KG1 (cell line): ENCODE measurements around the gene CLIC5.

ENCODE experiments used
- DNase-seq: peaks from one replicate; lab custom pipeline; 2025; lab: John Stamatoyannopoulos, UW

CLIC5 gene

DNA sequence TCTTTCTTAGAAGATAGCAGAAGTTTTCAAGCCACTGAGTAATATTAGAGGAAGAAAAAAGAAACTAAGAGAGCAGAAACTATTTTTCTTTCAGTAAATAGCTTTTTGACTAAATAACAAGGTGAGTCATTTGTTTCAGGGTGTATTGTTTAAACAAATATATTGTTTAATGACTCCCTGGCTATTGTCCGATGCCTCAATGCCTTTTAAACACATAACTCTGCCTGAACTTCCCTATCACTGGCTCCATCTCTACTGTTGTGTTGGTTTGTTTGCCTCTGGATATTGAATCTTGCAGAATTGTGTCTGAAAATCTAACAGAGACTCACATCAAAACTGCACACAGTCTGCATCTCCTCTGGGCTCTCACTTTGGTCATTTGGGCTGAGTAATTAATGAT lies 19.6 kb upstream of the CLIC5 start:
- DNase-seq, result no peak

DNA sequence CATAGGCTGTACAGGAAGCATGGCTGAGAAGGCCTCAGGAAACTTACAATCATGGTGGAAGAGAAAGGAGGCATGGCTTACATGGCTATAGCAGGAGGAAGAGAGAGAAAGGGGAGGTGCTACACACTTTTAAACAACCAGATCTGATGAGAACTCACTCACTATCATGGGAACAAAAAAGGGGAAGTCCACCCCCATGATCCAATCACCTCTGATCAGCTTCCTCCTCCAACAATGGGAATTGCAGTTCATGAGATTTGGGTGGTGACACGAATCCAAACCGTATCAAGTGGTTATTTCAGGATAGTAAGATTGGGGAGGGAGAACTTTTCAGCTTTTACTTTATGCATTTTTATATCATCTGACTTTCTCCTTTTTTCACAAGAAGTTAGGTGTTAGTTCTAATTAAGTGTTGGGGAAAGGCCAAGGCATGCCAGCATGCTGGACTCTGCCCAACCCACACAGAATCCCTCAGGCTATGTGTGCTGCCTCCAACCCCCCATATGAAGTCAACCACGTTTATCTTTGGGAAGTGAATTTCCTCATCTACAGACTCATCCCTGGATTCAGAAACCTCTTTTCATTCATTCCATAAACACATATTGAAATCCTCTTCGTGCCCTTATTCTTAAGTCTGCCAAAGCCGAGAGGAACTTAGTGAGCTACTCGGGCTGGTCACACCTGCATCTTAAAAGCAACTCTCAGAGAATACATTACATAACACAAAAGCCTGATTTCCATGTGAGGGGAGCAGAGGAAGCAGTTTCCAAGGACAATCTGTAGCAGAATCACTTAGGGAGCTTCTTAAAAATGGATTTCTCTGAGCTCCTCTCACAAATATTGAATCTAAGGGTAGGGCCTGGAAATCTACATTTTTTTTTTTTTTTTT lies 16.7 kb upstream of the CLIC5 start:
- no peak for DNase-seq

DNA sequence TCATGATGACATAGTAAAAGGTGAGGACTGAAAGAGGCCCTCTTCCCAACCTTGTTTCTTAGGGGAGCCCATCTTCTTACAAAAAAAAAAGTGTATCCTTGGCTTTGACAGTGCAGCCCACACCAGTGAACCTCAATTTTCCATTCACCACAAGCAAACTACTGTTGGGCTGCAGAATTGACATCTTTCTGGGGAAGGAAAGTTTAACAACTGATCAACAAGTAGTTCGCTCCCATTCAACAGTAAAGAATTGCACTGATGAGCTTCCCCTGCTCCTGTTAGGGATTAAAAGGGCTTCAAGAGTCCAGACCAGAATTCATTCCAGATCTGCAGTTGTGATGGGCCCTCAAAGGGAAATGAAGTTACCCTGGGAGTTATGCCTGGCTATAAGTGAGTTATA lies 13.9 kb upstream of the CLIC5 start:
- DNase-seq, result no peak

DNA sequence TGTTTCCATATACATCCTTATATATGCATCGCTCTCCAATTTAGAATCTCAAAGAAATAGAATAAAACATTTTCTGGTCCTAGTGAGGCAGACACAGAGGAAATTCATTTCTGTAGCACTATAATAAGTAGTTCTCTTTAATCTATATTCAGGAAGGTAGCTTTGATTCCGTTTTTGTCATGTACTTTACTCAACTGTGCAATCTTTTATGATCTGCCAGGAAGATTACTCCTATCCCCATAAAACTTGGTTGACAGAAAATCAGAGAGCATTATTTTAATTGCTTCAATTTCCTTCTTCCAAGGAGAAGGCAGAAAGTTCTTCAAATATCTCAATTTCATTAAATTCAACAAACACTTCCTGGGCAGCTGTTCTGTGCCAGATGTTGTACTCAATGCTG lies 10.6 kb upstream of the CLIC5 start:
- DNase-seq, result no peak

DNA sequence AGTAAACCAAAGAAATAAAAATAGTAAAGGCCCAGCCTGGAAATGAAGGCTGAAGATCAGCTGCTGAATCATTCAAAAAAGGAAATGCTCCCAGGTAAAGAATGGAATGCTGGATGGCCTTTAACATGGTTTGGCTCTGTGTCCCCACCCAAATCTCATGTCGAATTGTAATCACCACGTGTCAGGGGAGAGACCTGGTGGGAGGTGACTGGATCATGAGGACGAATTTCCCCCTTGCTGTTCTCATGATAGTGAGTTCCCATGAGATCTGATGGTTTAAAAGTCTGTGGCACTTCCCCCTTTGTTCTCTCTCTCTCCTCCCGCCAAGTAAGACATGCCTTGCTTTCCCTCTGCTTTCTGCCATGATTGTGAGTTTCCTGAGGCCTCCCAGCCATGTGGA lies 9.9 kb upstream of the CLIC5 start:
- no peak for DNase-seq

DNA sequence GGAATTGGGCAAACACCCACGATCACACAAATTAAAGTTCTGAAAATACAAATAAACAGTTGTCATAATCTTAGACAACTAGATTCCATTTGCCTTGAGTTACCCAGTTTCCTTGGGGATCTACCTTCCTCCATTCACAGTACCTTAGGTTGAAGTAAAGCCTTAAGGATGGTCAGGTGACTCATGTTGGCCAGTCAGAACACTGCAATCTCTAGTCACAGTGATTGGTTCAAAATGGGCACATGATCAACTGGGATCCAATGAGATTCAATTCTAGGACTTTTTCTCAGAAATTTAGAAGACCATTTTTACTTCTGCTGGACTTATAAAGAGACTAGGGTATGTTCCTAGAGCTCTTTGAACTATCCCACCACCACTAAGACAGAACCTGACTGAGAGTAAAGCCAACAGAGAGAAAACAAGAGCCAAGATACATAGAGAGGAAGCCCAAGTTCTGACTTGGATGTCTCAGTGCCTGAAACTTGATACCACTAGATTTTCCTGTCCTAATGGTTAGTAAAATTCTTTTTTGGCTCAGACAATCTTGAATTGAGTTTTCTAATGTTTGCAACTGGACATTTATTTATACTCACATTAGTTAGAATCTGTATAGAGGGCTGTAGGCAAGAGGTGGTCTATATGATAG lies 8.6 kb upstream of the CLIC5 start:
- no peak for DNase-seq

DNA sequence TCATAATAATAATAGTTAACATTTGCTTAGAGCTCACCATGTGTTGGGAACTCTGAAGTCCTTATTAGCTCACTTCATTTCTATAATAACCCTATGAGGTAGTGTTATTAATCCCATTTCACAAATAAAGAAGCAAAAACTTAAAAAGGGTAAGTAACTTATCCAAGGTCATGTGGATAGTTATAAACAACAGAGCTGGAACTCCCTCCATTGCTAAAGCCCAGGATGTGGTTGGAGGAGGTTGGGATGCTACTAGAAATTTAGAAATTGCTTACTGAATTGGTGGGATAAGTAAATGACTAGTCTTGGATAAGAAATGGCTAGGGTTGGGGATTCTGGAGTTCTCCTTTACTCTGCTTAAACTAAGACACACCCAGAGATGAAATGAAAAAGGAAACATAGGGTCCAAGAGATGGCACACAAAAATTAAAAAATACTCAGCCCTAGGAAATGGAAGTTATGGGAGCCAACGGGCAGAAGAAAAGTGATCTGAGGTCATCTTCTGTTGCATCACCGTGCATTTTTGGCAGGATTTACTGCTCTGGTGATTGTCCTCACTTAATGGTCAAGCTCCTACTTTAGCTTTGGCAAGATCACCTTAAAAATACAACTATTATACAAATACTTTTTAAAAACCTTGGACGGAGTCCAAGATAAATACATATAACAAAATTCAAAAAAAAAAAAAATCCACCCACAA lies 7.7 kb upstream of the CLIC5 start:
- DNase-seq, result no peak

DNA sequence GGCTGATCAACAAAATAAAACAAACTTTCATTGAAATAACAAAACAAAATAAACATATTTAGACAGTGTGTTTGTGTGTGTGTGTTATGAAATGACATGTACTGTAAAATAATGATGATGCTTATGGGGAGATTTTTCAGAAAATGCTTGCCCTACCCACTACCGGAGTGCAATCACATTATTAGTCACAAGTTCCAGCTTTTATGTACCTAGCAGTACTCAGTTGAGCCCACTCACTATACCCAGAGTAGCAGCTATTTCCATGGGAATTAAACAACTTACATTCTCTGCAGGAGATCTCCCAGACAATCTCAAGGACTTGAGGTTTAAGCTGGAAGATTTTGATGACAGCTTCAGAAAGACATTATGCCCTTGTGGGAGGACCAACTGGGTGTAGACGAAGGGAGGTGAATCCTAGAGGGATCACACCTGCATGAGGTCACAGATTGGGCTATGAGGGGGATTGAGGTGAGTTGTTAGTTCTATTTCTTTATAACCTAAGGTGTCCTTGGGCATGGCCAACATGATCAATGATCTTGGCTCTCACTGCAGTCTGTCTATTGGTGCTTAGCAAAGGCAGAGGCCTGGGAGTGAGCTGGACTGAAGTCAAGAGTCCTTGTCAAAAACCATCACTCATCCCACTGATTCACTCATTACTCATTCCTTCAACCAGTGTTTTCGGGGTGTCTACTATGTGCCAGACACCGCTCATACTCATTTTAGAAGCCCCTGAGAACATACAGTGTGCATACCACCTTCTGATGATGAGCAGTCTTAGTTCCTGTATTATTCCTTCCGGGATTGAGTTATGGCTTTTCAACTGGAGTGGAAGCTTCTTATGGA lies 6.7 kb upstream of the CLIC5 start:
- DNase-seq, result no peak

DNA sequence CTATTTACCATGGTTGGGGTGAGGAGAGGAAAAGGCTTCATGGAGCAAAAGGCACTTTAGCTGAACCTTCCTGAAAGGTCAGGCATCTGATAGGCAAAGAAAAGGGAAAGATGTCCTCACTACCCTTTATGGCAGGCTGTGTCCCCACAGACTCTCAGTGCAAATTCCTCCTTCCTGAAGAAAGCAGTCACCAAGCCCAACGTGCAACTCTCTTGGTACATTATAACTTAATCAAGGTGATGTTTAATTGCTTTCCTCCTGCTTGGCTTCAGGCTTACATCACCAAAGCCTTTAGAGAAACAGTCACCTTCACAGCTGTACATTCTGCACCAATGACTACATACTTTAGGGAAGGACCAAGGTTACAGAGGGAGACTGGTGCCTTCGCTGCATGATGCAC lies 2.1 kb upstream of the CLIC5 start:
- DNase-seq, result no peak

DNA sequence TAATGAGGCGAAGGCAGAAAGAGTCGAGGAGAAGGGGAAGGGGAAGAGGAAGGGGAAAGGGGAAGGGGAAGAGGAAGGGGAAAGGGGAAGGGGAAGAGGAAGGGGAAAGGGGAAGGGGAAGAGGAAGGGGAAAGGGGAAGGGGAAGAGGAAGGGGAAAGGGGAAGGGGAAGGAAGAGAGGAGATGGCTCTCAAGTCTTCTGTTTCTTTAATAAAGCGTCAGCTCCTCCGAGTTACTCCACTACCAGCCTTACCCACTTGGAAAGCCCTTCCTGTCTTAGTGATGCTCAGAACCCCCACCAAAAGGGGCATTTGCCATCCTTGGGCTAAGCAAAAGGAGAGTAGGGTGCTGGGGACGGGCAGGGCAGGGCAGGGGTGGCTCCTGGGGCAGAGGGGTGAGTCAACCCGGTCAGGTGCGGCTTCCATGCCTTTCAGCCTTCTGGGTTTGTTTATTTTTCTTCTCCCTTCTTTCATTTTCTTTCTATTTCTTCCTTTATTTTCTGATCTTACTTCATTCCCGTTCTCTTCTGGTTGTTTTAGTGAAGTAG lies 476 bp upstream of the CLIC5 start:
- DNase-seq, result no peak

DNA sequence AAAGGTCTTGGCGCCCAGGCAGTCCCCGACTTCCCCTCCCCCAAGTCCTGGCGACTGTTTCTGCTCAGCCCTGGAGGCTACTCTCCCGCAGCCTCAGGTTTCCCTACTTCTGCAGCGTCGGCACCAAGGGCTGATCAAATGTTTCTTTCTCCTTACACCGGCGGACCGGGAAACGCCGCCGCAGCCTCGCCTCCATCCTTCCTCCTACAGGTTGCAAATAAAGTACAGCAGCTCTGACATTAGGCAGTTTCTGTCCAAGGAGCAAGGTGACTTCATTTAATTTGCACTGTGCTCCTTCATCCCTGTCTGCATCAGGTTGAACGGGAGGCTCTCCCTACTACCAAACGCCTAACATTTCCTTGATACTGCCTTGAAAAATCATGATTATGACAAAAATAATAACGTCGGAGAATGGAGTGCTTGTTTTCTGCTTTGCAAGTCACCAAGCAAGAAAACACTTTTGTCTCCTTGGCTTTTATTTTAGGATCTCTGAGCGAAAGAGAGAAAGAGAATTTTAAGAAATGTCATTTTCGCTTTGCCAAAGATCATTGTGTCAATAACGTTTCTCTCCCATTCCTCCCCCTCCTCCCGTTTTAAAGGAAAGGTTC lies 1.0 kb downstream of the CLIC5 start:
- no peak for DNase-seq

DNA sequence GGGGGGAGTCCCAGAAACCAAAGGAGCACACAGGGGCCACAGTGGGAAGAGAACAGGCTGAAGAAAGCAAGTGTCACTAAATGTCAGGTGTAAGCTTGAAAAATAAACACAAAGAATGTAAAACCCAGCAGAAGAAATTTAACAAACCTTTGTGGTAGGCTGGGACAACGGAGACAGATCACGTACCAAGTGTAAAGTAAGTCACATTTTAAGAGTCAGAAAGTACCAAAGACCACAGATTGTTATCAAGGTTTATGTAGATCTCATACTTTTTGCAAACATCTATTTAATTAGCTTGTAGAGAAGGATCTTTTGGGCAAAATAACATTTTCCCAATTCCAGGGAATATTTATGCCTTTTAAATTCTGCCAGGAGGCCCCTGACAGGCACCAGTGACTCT lies 1.6 kb downstream of the CLIC5 start:
- DNase-seq, result no peak

DNA sequence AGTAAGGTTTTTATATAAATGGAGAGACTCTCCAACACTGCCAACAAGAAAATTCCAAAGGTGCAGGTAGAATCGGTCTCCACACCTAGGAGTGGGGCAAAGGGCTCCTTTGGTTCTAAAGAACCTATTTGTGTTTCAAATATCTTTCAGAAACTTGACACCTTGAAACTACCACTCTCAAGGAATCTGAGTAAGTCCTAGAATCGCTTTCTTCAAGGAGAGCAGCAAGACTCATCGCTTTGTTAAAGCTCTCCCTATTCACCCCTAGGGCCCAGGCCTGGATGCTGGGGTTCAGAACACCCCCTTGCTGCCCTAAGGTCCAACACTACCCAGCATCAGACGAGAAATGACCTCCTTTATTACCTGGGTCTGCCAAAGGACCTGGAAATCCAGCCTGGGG lies 2.0 kb downstream of the CLIC5 start:
- no peak for DNase-seq

DNA sequence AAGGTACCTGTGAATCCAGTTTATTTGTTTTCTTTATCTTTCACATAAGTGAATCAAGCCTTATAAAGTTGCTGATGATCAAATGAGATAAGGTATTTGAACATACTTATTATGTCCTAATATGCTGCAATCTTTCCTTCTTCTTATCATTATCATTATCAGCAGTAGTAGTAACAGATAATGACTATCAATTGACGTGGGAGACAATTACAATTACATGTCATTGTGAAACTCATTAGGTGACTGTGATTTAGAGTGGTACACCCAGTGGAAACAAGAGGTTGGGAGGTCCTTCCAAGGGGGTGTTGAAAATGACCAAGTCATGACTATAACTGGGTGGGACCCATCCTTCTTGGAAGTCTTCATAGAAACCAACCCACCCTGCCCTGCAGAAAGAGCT lies 2.8 kb downstream of the CLIC5 start:
- DNase-seq, result no peak

DNA sequence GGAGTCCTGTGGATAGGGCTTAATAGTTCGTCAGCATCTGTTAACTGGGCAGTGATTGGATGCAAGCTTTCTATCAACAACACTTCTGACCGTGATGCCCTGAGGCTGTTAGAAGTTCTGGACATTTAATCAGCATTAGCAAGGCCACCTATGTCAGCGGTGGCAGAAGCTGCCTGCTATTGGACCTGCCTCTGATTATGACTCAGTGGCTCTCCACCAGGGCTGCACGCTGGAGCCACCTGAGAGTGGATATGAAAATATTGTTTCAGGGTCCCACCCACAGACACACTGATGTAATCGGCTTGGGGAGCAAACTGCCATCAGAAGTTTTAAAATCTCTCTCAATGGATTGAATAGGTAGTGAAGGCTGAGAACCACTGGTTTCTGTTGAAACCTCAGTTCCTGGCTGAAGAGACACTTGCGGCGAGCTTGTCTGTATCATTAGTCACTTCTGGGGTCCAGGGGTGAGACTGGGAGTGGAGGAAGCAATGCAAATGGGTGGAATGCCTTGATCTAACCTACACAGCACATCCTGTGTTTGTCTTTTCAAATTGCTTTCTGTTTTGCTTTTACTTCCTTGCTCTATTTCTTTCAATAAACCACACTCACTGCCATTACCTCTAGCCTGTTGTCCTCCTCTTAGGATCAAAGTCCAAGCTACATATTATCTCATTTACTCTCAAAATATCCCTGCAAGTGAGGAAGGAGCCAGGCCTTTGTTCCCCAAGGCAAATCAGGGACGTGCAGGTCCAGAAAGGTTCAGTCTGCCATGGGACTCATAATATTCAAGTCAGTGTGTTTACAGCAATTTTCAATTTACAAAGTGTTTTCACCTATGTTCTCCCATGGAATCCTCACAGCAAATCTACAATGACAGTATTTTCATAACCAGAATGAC lies 4.2 kb downstream of the CLIC5 start:
- DNase-seq, result no peak

DNA sequence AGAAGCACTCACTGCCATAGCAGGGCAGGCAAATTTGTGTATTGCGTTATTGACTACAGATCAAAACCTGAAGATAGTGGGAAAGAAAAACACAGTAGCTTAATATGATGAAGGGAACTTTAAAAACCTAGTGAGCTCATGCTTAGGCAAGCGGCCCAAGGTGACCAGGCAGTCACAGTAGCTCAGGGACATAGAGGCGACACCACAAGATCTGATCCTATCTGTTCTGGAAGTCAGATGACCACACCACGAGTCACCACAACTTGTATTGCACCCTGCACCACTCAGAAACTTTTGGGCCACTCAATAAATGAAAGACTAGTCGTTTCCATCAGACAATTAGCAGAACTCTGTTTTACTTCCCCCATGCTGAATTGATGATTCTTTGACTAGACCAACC lies 4.9 kb downstream of the CLIC5 start:
- DNase-seq, result no peak

DNA sequence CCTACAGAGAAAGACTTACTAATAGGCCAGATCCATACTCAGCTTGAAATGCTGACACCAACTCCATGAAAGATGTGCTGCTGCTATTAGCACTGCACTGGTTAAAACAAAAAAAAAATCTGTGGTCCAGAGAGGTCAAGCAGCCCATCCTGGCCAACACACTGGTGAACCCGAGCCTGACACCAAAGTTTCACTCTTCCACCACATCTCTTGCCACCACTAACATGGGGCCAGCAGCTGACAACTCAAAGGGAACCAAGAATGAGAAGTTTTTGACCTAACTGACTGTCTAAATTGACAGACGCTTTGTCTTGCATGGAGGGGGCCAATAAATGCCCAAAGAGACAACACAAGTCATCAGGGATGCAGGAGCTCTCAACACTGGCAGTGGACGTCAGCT lies 5.4 kb downstream of the CLIC5 start:
- no peak for DNase-seq

DNA sequence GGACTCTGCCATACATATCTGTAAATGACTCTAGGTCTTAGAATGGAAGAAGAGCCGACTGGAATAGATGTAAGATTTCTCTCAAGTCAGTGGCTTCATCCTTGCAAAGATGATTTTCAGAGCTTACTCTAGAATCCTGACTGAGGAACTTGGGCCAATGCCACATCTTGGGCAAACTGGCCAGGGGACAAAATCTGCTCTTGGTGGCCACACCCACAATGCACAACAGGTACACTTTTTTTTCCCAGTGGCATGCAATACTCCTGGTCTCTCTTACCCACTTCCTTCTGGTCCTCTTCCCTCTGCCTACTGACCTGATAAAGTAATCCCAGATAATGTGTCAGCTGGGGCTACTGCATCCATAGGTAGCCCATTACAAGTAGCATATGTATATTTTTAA lies 13.4 kb downstream of the CLIC5 start:
- no peak for DNase-seq

DNA sequence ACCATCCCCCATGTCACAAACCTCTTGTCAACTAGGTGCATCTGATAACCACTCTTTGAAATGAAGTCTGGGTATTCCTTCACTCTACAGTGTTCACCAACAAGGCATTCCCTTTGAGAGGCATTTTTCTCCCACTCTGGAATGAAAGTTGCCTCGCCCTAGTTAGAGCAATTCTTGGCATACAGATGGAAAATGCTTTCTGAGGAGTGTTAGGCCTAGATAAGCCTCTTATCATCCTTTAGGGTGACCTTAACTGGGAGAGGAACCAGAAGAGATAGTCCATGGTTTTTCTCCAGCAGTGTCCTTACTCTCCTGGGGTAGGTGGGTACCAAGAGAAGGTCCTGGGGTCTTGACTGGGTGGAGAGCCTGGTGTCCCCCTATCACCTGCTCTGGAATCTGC lies 14.8 kb downstream of the CLIC5 start:
- DNase-seq, result no peak

DNA sequence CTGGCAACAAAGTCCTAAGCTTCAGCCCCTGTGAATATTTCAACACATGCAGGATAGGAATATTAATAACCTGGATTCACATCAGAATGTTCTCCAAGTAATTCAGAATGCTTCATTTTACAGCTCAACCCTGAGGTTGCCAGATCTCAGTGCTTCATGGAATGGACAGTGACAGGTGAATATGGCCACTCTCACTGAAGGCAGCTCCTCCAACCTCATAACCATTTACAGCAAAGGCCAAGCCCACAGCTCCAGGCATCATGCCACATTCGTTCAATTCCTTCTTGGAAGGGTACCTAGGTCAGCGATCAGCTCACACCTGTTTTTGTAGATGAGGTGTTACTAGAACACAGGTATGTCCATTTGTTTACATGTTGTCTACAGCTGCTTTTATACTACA lies 17.1 kb downstream of the CLIC5 start:
- DNase-seq, result no peak
